Spleen (tissue), 11 donors: ENCODE data around the gene ZNF462. TPM values are rescaled to one million over a fixed set of nuclear protein-coding genes. Genes with fewer than 3 reads are reported as not detected.

ENCODE experiments used
- DNase-seq: peaks from one replicate; pipeline ENCODE4 v3.0.0-alpha.2; 2020
- H3K27ac ChIP-seq, 8 donors: fragments of 200-600 bp; sonication (generic) in 7 of 8; 1 replicate in 4 of 8; 2 replicates in 4 of 8; pipeline versions ENCODE4 v1.5.0 to v1.8.0; 2016 to 2021; ENCODE audit warnings: inconsistent platforms in 4 of 8, mild to moderate bottlenecking in 4 of 8, moderate library complexity in 1 of 8
- H3K27me3 ChIP-seq, 7 donors: fragments of 200-600 bp; sonication (generic) in 6 of 7; replicated peaks in 1 of 7; 1 replicate in 4 of 7; 2 replicates in 3 of 7; pipeline versions ENCODE4 v1.5.0 to v1.8.0; 2016 to 2021; ENCODE audit warnings: inconsistent platforms in 3 of 7, mild to moderate bottlenecking in 1 of 7
- H3K36me3 ChIP-seq, 6 donors: fragments of 200-600 bp; sonication (generic) in 5 of 6; 1 replicate in 4 of 6; 2 replicates in 2 of 6; pipeline versions ENCODE4 v1.5.0 to v1.8.0; 2016 to 2021; ENCODE audit warnings: inconsistent platforms in 2 of 6
- H3K4me1 ChIP-seq, 6 donors: fragments of 200-600 bp; sonication (generic) in 5 of 6; 1 replicate in 3 of 6; 2 replicates in 3 of 6; pipeline versions ENCODE4 v1.5.0 to v1.8.0; 2016 to 2021; ENCODE audit warnings: inconsistent platforms in 3 of 6
- H3K4me3 ChIP-seq, 8 donors: fragments of 200-600 bp; sonication (generic) in 7 of 8; 1 replicate in 4 of 8; 2 replicates in 4 of 8; pipeline versions ENCODE4 v1.5.0 to v1.8.0; 2016 to 2021; ENCODE audit warnings: inconsistent platforms in 4 of 8, mild to moderate bottlenecking in 4 of 8, moderate library complexity in 2 of 8
- H3K9me3 ChIP-seq, 8 donors: fragments of 200-600 bp; sonication (generic) in 7 of 8; 1 replicate in 4 of 8; 2 replicates in 4 of 8; pipeline versions ENCODE4 v1.5.0 to v1.8.0; 2016 to 2021; ENCODE audit warnings: inconsistent platforms in 4 of 8
- POLR2A ChIP-seq, 3 donors: fragments of 450-650 bp; IDR thresholded peaks; one replicate each; pipeline ENCODE4 v1.5.1; 2017; ENCODE audit warnings: antibody characterized with exemption in 3 of 3, mild to moderate bottlenecking in 1 of 3
- POLR2AphosphoS5 ChIP-seq, 3 donors: sonication (generic); formaldehyde crosslinking; IDR thresholded peaks; one replicate each; pipeline ENCODE4 v1.5.1; 2017; ENCODE audit warnings: antibody characterized with exemption in 3 of 3
- WGBS, 5 donors: extraction: QIAGEN DNeasy Blood & Tissue Kit in 3 of 5; methylation state at CpG; one replicate each; pipeline versions ENCODE4 v1.1.5 to v1.1.7; 2013 to 2018; 5-methylcytosine and 5-hydroxymethylcytosine counted together
- intact Hi-C: fragments of 100-400 bp; cut with DNase I; formaldehyde crosslinking; loops from one replicate; pipeline ENCODE4 v1.15.0; 2023; ENCODE audit warnings: low total_unique reads
- polyA plus RNA-seq, 3 donors: library from polyadenylated mRNA; stranded (reverse); fragments of 200-250 nt; gene quantifications; one replicate each; pipeline ENCODE4 v1.2.1, GENCODE V29; 2013
- total RNA-seq, 7 donors: library from RNA; depleted of rRNA in 3 of 7; stranded (reverse); fragments of >200 nt in 3 of 7; fragmentation: NEBNext Ultra II Directional in 4 of 7; extraction: Animal tissue kit (Norgen Biotek cat#: 25700) in 4 of 7; gene quantifications; one replicate each; pipeline versions ENCODE4 v1.1.0 to v1.2.1, GENCODE V29; 2016 to 2021
- TF ChIP-seq, protein P1 (sequence below), 11 experiments: fragments of 200-600 bp in 7 of 11; fragments of 450-650 bp in 4 of 11; sonication (generic) in 4 of 11; IDR thresholded peaks in 8 of 11; conservative IDR thresholded peaks in 3 of 11; 1 replicate in 7 of 11; 2 replicates in 4 of 11; pipeline versions ENCODE4 v1.4.0 to v1.8.0; 2016 to 2021; ENCODE audit warnings: antibody characterized with exemption in 11 of 11, inconsistent platforms in 4 of 11, mild to moderate bottlenecking in 1 of 11
- donor health status: healthy with polysubstance abuse.
- donor health status: DM: no; HTN: no; CAD: no; lungs with moderate emphysema.
- donor health status: DM: no; HTN: no; CAD: no.
- donor health status: Bipolar disorder and iron deficiency.
- donor health status: healthy.
- donor health status: DM: no; HTN: no; CAD: no.
- donor health status: DM: yes; HTN: yes; CAD: no.

The ZNF462 gene
- total and polyA plus RNA-seq, 10 donors, result 0.36 to 38.9 (median 20.3) TPM

DNA sequence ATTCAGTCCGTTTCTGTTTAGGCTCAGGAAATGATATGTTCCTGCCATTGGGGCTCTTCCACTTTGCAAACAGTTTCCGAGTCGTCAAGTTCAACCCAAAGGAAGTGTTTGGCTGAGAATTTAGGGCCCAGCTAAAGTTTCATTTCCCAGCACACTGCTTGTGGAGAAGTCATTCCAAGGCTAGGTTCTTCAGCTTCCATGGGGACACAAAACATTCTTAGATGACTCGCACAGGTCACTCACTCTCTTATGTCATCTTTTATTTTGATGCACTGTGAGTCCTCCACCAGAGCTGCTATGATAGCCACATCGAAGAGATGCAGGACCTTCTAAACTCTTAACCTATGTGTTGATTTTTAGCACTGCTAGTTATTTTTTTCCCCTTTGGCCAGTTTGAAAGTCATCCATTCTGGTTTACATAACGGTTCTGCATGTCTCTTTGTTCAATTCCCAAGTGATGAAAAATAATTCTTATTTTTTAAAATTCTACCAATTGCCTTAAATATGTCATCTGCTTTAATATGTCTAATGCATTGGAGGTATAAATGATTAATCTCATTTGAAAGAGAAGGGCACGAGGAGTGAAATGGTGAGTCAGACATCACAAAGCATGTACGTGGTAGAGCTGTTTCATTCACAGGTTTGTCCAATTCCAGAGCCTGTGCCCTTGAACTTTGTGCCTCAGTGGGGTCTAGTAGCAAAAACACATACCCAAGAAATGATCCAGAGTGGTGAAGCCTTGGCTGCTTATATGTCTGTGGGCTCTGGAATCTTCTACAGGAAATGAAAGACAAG lies 84.3 kb downstream of the ZNF462 start:
- WGBS, 5 donors, result 75 to 82% (median 80%) methylated on average over 8 of the region's 8 CpGs
- TF ChIP-seq POLR2A (IDR thresholded peaks at IDR 0.05), result no peak
- no peak for TF ChIP-seq POLR2AphosphoS5 (IDR thresholded peaks at IDR 0.05)
- TF ChIP-seq, protein P1, sequence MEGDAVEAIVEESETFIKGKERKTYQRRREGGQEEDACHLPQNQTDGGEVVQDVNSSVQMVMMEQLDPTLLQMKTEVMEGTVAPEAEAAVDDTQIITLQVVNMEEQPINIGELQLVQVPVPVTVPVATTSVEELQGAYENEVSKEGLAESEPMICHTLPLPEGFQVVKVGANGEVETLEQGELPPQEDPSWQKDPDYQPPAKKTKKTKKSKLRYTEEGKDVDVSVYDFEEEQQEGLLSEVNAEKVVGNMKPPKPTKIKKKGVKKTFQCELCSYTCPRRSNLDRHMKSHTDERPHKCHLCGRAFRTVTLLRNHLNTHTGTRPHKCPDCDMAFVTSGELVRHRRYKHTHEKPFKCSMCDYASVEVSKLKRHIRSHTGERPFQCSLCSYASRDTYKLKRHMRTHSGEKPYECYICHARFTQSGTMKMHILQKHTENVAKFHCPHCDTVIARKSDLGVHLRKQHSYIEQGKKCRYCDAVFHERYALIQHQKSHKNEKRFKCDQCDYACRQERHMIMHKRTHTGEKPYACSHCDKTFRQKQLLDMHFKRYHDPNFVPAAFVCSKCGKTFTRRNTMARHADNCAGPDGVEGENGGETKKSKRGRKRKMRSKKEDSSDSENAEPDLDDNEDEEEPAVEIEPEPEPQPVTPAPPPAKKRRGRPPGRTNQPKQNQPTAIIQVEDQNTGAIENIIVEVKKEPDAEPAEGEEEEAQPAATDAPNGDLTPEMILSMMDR (IDR thresholded peaks at IDR 0.05 in 8 of 11, conservative IDR thresholded peaks at IDR 0.05 in 3 of 11), result no peak
- Histone ChIP-seq H3K27ac (peak overlapping the region in 4 of 8 donors; percentile 16 to 41 (median 28)), H3K36me3 (no peaks in the 10 kb centered on the region), H3K27me3 (no peaks in the 10 kb centered on the region), H3K9me3 (no peaks in the 10 kb centered on the region), H3K4me1 (no peaks in the 10 kb centered on the region), H3K4me3 (no peak overlapping the region)
- intact Hi-C loops, result no loop called here
- DNase-seq, result no peak

DNA sequence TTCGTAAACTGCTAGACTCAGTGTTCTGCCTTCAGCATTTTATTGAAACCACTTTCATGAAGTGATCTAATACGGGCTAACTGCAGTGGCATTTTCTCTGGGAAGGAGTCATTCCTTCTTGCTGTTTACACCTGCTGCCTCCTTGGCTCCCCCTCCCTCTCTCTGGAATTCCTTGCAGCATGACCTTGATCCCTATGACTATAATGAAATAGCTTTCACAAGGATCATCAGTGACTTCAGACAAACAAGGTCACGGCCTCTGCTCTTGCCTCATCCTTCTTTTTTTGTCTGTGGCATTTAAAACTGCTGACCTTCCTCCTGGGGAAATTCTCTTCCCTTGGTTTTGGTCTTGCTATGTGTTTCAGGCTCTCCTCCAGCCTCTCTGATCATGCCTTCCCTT lies 90.2 kb downstream of the ZNF462 start:
- H3K4me3 ChIP-seq, result no peak overlapping the region
- WGBS, 5 donors, result 85 to 92% (median 89%) methylated on average over 3 of the region's 3 CpGs

DNA sequence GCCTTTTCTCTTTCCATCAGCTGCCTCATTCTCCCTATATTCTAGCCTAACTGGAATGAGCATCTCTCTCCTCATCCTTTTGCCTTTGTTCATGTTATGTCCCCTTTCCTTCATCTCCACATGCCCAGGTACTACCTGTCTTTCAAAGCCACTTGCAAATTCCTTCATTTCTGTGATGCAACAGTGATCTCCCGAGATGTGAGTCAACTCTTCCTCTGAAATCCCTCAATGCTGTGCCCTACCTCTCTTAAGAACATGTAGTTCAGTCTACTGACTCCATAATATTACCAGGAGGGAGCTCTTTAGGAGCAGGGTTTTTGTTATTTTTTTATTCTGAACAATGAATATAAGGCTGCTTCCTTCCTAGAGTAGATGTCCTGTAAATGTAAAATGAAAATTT lies 91.6 kb downstream of the ZNF462 start:
- H3K27me3 ChIP-seq, result no peaks in the 10 kb centered on the region
- DNase-seq, result no peak
- intact Hi-C loops, result no loop called here
- H3K9me3 ChIP-seq, result no peaks in the 10 kb centered on the region
- no peak for TF ChIP-seq POLR2A (IDR thresholded peaks at IDR 0.05)
- 75 to 100% (median 81%) methylated on average over 1 of the region's 1 CpG for WGBS, 5 donors
- no peaks in the 10 kb centered on the region for H3K4me1 ChIP-seq
- no peak overlapping the region for H3K4me3 ChIP-seq
- no peaks in the 10 kb centered on the region for H3K36me3 ChIP-seq
- H3K27ac ChIP-seq, result no peak overlapping the region

More for the DNA sequence above, 90.2 kb downstream of the ZNF462 start:
- DNase-seq, result no peak
- Histone ChIP-seq H3K27me3 (no peaks in the 10 kb centered on the region), H3K4me1 (no peaks in the 10 kb centered on the region), H3K36me3 (no peaks in the 10 kb centered on the region), H3K27ac (no peak overlapping the region), H3K9me3 (no peaks in the 10 kb centered on the region)
- intact Hi-C loops, result no loop called here
- no peak for TF ChIP-seq POLR2A (IDR thresholded peaks at IDR 0.05)
- TF ChIP-seq, protein P1 (IDR thresholded peaks at IDR 0.05 in 8 of 11, conservative IDR thresholded peaks at IDR 0.05 in 3 of 11), result no peak
- TF ChIP-seq POLR2AphosphoS5 (IDR thresholded peaks at IDR 0.05), result no peak

DNA sequence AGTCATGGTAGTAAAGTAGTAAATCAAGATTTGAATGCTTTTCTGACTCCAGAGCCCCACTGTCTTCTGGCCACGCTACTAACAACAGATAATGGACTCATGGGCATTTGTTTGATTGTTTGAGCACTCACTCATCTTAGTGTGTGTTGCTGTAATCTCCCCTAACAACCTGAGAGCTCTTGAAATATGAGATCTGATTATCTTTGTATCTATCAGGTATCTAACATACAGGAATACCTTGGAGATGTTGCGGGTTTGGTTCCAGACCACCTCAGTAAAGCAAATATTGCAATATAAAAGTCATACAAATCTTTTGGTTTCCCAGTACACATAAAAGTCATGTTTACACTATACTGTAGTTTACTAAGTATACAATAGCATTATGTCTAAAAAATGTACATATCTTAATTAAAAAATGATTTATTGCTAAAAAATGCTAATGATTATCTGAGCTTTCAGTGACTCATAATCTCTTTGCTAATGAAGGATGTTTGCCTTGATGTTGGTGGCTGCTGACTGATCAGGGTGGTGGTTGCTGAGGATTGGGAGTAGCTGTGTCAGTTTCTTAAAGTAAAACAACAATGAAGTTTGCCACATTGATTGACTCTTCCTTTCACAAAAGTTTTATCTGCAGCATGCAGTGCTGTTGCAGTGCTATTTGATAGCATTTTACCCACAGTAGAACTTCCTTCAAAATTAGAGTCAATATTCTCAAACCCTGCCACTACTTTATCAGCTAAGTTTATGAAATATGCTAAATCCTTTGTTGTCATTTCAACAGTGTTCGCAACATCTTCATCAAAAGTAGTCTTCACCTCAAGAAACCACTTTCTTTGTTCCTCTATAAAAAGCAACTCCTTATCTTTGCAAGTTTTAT lies 92.2 kb downstream of the ZNF462 start:
- Histone ChIP-seq H3K27me3 (no peaks in the 10 kb centered on the region), H3K4me1 (no peaks in the 10 kb centered on the region), H3K27ac (no peak overlapping the region), H3K9me3 (no peaks in the 10 kb centered on the region), H3K4me3 (no peak overlapping the region), H3K36me3 (no peaks in the 10 kb centered on the region)
- TF ChIP-seq POLR2AphosphoS5 (IDR thresholded peaks at IDR 0.05), result no peak
- TF ChIP-seq, protein P1 (IDR thresholded peaks at IDR 0.05 in 8 of 11, conservative IDR thresholded peaks at IDR 0.05 in 3 of 11), result no peak
- TF ChIP-seq POLR2A (IDR thresholded peaks at IDR 0.05), result no peak
- intact Hi-C loops, result no loop called here
- no peak for DNase-seq
- WGBS, 5 donors, result 82 to 85% (median 84%) methylated on average over 3 of the region's 3 CpGs
